Activated CD8-positive, alpha-beta memory T cell treated with anti-CD3 and anti-CD28 coated beads for 24 hours (primary cell): ENCODE results near the gene POLRMT.

ENCODE experiments used
- DNase-seq: peaks from one replicate; pipeline ENCODE4 v3.0.0-alpha.2; 2020

POLRMT gene

GRCh38 chr19:574658-575526 is 58.4 kb downstream of the POLRMT start:
- no peak for DNase-seq

GRCh38 chr19:573519-573825 is 59.9 kb downstream of the POLRMT start:
- DNase-seq = no peak

- no peak for DNase-seq
Measured at GRCh38 chr19:572743-573518, 60.4 kb downstream of the POLRMT start.

DNA sequence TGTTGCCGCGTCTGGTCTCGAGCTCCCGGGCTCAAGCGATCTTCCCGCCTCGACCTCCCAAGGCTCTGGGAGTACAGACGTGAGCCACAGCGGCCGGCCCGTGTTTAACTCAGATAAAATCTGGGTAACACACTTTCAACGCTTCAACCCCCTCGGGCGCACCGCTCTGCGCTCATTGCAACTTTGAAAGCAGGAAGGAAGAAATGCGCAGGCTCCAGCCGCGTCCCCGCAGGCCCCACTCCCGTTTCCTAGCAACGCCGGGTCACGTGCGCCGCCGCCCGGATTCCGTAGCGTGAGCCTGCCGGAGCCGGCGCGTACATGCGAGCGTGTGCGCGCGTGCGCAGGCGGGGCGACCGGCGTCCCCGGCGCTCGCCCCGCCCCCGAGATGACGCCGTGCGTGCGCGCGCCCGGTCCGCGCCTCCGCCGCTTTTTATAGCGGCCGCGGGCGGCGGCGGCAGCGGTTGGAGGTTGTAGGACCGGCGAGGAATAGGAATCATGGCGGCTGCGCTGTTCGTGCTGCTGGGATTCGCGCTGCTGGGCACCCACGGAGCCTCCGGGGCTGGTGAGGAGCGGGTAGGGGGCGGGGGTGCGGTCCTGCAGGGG is 61.1 kb downstream of the POLRMT start, which contains the start of gene BSG:
Gene BSG (plus strand): TSS at position 457 of the 603 bp plus-strand sequence. CDS start 39 bp downstream, at position 496.
- peak; percentile 98 for DNase-seq

DNA sequence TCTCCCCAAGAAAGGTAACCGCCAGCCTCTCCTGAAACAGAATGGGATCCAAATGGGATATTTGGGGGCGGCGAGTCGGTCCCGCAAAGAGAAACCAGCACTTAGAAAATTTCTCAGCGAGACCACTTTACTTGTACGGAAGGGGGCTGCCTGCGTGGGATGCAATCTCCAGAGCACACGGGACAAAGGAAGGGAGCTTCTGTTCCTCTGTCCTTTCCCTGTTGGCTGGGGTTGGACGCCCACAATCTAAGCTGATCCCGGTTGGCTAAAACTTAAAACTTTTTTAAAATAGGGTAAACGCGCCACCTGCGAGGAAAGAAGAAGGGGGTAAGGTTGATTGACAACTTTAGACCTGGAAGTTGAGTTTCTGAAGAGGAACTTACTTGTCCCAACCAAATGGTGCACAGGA is 61.8 kb downstream of the POLRMT start:
- DNase-seq = no peak

GRCh38 chr19:570937-571565 is 62.3 kb downstream of the POLRMT start:
- peak; percentile 79 for DNase-seq

DNA sequence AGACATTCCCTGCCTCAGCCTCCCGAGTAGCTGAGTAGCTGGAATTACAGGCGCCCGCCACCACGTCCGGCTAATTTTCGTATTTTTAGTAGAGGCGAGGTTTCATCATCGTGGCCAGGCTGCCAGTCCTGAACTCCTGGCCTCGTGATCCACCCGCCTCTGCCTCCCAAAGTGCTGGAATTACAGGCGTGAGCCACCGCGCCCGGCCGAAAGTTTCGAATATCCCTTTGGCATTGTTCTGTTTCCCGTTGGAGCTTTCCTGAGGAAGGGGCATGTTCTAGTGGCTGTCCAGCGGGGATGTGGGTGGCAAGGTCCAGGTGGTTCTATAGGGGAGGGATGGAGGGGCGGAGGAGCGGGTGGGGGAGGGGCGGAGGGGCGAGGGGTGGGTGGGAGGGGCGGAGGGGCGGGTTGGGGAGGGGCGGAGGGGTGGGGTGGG is 63.1 kb downstream of the POLRMT start:
- DNase-seq = no peak

GRCh38 chr19:567296-567900 is 65.9 kb downstream of the POLRMT start:
- DNase-seq = no peak
